COLO829 (cell line): ENCODE data around the gene MIX23.

ENCODE experiments used
- DNase-seq: peaks from one replicate; pipeline ENCODE4 v3.0.0; 2012; ENCODE audit warnings: low spot score

Gene MIX23

DNA sequence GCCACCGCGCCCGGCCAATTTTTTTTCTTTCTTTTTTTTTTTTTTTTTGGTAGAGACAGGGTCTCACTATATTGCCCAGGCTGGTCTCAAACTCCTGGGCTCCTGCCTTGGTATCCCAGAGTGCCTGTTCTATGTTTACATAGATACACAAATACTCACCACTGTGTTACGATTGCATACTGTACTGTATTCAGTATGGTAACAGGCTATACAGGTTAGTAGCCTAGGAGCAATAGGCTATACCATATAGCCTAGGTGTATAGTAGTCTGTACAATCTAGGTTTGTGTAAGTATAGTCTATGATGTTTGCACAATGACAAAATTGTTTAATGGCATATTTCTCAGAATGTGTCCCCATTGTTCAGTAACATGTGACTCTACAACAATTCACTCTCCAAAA, 31.4 kb downstream of the MIX23 start:
- DNase-seq = no peak

DNA sequence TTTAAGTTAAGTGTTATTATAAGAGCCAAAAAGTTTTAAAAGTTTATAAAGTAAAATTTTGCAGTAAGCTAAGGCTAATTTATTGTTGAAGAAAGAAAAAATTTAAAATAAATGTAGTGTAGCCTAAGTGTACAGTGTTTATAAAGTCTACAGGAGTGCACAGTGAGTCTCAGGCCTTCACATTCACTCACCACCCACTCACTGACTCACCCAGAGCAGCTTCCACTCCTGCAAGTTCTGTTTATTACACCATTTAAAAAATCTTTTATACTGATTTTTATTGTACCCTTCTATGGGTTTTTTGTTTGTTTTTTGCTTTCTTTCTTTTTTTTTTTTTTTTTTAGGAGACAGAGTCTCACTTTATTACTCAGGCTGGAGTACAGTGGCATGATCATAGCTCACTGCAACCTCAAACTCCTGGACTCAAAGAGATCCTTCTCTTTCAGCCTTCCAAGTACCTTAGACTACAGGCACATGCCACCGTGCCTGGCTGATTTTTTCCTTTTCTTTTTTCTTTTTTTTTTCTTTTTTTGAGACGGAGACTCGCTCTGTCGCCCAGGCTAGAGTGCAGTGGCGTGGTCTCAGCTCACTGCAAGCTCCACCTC, 32.1 kb downstream of the MIX23 start:
- peak; percentile 28 for DNase-seq

DNA sequence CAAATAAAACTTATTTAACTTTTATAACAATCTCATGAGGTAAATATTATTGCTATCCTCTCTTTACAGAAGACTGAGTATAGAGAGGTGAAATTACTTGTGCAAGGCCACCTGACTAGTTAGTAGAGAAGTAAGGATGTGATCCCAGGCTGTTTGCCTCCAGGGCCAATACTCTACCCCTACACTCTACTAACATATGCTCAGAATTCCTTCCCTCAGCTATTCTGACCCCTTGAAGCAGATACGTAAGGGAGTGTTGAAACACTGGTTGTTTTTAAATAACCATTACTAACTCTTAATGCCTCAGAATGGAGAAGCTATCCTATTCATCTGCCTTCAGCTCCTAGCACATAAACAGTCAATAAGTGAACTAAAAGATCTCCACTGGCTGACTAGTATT, 33.9 kb downstream of the MIX23 start:
- no peak for DNase-seq

DNA sequence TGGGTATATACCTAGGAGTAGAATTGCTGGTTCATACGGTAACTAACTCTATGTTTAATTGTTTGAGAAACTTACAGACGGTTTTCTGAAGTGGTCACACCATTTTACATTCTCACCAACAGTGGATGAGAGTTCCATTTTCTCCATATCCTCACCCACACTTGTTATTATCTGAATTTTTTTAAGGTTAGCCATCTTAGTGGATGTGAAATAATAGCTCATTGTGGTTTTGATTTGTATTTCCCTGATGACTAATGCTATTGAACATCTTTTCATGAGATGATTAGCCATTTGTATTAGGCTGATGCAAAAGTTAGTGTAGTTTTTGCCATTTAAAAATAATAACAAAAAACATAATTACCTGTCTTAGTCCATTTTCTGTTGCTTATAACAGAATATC, 39.4 kb downstream of the MIX23 start:
- DNase-seq = no peak

DNA sequence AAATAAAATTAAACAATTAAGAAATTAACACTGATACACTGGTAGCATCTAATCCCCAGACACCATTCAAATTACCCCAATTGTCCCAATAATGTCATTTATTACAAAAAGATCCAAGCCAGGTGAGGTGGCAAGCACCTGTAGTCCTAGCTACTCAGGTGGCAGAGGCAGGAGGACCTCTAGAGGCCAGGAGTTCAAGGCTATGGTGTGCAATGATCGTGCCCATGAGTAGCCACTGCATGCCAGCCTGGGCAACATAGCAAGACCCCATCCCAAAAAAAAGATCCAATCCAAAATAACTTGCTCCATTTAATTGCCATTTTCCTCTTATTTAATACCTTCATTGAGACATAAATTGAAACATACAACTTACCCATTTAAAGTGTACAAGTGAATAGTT, 40.2 kb downstream of the MIX23 start:
- DNase-seq = no peak

DNA sequence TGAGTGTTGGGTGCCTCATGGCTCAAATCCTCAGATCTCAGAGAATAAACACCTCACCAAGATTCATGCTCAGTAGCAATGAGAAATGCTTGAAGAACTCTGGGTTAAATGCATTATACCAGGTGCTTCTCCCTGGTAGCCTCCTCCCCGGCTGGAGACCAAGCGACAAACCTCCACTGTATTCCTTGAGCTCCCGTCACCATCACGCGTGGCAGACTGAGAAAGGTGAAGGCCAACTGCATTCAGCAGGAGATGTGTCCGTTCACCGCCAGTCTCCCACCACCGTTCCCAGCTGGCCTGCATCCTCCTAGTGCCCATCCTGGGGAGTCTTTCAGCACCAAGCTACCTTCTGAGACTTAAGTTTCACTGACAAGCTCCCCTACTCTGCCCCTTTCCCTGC, 50.5 kb downstream of the MIX23 start:
- no peak for DNase-seq

DNA sequence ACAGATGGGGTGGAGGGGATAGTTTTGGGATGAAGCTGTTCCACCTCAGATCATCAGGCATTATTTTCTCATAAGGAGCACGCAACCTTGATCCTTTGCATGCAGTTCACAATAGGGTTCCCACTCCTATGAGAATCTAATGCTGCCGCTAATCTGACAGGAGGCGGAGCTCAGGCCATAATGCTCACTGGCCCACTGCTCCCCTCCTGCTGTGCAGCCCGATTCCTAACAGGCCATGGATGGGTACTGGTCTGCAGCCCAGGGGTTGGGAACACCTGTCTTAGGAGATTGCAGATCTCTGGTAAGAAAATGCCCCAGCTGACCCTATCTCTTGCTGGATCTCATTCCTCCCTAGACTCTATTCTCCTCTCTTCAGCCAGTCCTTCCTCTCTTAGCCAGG, 51.1 kb downstream of the MIX23 start:
- no peak for DNase-seq

DNA sequence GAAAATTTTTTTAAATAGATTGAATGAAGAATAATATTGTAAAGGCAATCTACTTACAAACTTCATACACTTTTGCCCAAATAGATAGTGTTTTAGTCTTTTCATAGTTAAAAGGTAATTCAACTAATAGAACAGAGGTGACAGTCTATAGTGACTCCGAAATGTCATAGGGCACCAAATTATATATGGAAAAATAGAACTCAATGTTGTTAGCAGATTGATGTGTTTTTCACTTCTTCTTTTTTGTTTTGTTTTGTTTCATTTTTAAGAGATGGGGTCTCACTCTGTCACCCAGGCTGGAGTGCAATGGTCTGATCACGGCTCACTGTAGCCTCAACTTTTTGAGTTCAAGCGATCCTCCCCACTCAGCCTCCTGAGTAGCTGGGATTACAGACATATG, 57.3 kb downstream of the MIX23 start:
- no peak for DNase-seq

DNA sequence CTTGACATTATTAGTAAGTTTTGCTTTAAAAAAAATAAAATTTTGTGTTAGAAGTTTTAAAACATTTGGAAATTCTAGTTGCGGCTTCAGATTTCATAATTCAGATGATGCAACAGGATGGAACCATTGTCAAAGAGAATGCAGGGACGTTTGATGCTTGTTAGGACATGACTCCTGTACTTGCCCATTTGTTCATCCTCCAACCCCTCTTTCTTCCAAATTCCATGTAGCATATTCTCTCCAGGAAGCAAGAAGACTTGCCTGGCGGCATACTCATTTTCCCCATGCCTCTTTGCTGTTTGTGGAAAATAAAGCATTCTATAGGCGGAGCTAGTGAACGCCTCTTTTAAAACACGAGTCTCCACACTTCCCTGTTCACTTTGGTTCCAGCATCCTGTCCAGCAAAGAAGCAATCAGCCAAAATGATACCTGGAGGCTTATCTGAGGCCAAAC, 58.1 kb downstream of the MIX23 start, which contains the start of gene CSTA:
TSS of gene CSTA (plus strand) at position 378 of the 453 bp plus-strand sequence. CDS start at position 423, 45 bp downstream.
- DNase-seq = no peak

DNA sequence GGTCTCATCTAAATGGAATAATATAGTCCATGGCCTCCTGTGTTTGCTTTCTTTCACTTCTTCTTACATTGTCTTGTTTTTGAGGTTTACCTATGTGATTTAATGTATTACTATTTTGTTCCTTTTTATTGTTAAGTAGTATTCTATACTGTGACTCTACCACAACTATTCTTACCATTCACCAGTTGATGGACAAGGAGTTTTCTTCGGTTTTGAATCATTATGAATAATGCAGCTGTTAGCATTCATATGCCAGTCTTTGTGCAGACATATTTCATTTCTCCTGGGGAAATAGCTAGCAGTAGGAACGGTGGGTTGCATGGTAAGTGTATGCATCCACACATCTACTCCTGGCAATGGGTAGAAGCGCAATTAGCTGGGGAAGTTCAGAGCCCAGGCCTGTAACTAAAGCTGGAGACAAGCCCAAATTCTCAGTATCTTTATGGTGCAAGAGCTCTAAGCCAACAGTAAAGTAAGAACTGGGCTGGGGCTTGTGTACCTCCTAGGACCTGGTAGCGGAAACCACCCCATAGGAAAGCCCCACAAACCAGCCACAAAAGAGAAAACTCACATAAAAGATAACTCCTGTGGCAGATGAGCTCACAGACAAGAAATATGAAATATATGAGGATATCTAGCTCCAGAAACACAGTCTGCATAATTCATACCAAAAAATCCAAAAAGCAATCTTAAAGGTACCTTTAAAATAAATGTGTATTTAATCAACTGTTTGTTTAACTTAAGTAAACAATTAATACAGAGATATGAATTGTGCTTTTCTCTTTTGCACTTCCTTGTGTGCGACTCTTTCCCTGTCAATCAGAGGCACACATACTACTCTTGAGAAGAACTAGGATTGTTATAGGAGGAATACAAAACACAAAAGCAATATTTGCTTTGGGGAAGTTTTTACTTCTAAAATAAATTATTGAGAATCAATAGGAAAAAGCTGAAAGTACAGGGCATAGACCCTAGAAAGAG, 60.6 kb downstream of the MIX23 start:
- DNase-seq = no peak

DNA sequence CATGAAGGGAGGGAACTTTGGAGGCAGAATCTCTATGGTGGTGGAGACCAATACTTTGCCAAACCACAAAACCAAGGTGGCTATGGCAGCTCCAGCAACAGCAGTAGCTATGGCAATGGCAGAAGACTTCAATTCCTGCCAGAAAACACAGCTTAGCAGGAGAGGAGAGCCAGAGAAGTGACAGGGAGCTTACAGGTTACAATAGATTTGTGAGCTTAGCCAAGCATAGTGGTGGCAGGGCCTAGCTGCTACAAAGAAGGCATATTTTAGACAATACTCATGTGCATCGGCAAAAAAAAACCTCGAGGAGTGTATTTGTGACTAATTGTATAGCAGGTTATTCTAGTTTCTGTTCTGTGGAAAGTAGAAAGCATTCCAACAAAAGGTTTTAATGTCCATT, 64.4 kb downstream of the MIX23 start:
- no peak for DNase-seq

DNA sequence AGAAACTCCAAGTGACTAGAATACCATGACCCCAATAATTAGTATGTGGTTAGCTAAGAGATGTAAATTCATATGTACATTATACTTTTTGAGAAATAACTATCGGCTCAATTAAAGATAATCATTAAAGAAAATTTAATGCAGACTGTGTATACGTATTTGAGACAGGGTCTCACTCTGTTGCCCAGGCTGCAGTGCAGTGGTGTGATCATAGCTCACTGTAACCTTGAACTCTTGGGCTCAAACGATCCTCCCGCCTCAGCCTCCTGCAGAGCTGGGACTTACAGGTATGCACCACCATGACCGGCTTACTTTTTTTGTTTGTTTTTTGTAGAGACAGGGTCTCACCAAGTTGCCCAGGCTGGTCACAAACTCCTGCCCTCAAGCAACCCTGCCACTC, 66.7 kb downstream of the MIX23 start:
- no peak for DNase-seq

DNA sequence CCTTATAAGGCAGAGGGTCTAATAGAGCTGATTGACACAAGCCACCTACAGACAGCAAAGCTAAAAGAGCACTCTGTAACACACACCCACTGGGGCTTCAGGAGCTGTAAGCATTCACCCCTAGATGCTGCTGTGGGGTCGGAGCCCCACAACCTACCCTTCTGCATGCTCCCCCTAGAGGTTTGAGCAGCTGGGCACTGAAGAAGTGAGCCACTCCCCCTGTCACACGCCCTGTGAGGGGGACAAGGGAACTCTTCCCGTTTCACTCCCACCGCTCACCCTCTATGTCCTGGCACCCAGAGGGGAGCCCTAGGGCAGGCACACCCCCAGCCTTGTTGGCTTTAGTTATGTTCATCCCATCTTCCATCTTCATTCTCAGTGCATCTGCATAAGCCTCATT, 67.4 kb downstream of the MIX23 start:
- DNase-seq = no peak

DNA sequence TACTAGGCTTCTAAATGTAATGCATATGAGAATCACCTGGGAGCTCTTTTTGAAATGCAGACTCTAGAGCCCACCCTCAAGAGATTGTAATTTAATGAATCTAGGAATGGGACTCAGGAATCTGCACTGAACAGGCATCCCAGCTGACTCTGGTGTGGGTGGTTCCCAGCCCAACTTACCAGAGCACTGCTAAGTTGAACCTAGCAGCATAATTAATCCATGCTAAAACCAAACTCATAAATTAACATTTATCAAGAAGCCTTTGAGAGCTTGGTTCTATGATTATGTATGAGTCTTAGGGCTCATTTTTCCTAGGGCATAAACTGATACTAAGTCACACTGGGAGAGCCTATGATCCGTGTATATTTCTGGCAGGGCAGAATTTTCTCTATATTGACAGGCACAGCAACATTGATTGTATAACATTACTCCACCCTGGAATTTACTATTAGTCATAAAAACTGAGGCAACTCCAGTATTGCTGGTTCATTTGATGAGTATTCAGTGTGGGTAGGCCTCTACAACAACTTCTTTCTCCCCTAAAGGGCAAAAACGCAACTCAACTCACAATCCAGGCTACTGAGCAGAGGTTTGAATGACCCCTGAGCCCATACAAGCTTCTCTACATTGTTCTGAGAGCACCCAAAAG, 68.7 kb downstream of the MIX23 start:
- peak; percentile 13 for DNase-seq

DNA sequence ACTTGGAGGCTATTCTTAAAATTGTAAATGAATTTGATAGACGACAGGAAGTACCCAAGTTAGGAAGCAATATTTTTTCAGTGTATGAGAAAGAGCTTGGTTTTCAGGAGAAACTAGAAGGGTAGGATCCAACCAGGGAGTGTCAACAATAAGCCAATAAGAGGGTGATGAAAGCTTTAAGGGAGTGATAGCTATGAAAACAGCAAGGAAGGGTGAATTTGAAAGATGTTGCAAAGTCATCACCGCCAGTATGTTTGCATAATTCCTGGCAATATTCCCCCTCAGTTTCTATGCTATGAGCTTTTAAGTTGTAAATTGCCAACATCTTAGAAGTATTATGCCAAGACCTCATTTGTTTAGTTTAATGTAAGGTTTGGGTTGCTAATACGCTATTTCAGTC, 69.8 kb downstream of the MIX23 start:
- no peak for DNase-seq

DNA sequence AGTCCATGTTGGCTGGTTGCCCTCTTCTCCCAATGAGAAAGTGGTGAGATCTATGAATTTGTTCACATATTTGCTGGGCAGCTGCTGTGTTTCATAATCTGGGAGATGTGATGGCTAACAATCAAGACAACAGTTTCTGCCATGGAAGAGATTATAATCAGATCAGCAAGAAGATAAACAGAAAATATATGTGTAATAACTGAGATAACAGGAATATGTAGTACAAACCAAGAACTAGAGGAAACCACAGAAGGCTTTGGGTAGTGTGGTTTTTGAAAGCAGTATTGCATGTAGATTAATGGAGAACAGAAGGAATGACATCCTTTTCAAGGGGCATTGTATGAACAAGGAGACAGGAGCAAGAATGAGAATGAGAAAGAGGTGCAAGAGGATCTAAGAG, 70.2 kb downstream of the MIX23 start:
- no peak for DNase-seq

DNA sequence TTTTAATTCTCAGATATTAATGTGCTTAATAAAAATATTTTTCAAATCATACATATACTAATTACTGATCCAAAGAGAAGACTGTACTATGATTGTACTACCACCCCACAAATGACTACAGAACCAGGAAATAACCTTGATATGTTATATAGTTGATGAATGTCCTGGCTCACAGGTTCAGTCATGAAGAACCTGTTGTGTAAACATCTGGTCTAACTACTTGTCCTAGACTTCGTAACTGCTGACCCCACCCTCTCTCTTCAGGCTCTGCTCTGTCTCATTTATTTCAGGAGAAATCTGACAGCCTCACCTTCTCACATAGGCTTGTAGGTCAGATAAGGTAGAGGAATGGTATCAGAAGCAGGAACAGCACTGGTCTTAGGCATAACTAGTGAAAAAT, 72.7 kb downstream of the MIX23 start:
- DNase-seq = no peak
